ENCODE data around the gene TMEM221. TPM values are rescaled to one million over a fixed set of nuclear protein-coding genes. Genes with fewer than 3 reads are reported as not detected.

Gene TMEM221
- total RNA-seq: not detected in 2 replicates

GRCh38 chr19:17448131-17448967, at the start of gene TMEM221:
TSS of gene TMEM221 (minus strand) at chr19:17448668. CDS start at chr19:17448462, 206 bp downstream.

GRCh38 chr19:17470068-17470841, 21.8 kb upstream of the TMEM221 start, which contains the start of gene SLC27A1:
TSS of gene SLC27A1 (plus strand) at chr19:17470524. CDS start at chr19:17470541, 17 bp downstream.

GRCh38 chr19:17460372-17461230, 12.1 kb upstream of the TMEM221 start, which contains the start of gene NXNL1:
TSS of gene NXNL1 (minus strand) at chr19:17460926. CDS start at chr19:17460869, 57 bp downstream.

GRCh38 chr19:17419621-17420474, 28.6 kb downstream of the TMEM221 start, which contains the start of gene MVB12A:
TSS of gene MVB12A (plus strand) at chr19:17420047. CDS start at chr19:17420136, 89 bp downstream.

GRCh38 chr19:17405250-17406045, 43.0 kb downstream of the TMEM221 start, which contains the start of gene BST2:
TSS of gene BST2 (minus strand) at chr19:17405630. CDS start at chr19:17405575, 55 bp downstream.

GRCh38 chr19:17393914-17394313, 54.6 kb downstream of the TMEM221 start, which contains the start of gene CCDC194:
TSS of gene CCDC194 (minus strand) at chr19:17394196. CDS start at chr19:17394158, 38 bp downstream.

Other genes starting within 250 kb of the TMEM221 start
- 10.5 and 18.6 TPM in 2 replicates for gene USE1, start 233.3 kb downstream of the TMEM221 start, total RNA-seq
- gene OCEL1, start 222.4 kb downstream of the TMEM221 start, total RNA-seq: 5.5 and 5.9 TPM in 2 replicates
- 20.1 and 36.8 TPM in 2 replicates for gene NR2F6, start 202.7 kb downstream of the TMEM221 start, total RNA-seq
- 7.0 and 15.1 TPM in 2 replicates for gene USHBP1, start 183.9 kb downstream of the TMEM221 start, total RNA-seq
- 89.1 and 89.2 TPM in 2 replicates for gene BABAM1, start 181.2 kb downstream of the TMEM221 start, total RNA-seq
- 1.5 and 1.6 TPM in 2 replicates for gene ANKLE1, start 166.8 kb downstream of the TMEM221 start, total RNA-seq
- gene ABHD8, start 145.2 kb downstream of the TMEM221 start, total RNA-seq: 6.3 and 9.0 TPM in 2 replicates
- 40.0 and 48.0 TPM in 2 replicates for gene MRPL34, start 142.8 kb downstream of the TMEM221 start, total RNA-seq
- 26.6 and 27.0 TPM in 2 replicates for gene DDA1, start 139.1 kb downstream of the TMEM221 start, total RNA-seq
- 3.2 and 4.3 TPM in 2 replicates for gene ANO8, start 113.8 kb downstream of the TMEM221 start, total RNA-seq
- gene GTPBP3, start 111.1 kb downstream of the TMEM221 start, total RNA-seq: 13.0 and 20.0 TPM in 2 replicates
- 2.5 and 3.6 TPM in 2 replicates for gene PLVAP, start 71.3 kb downstream of the TMEM221 start, total RNA-seq
- gene CCDC194, start 54.5 kb downstream of the TMEM221 start, total RNA-seq: 0.13 and 0.50 TPM in 2 replicates
- 35.6 and 46.1 TPM in 2 replicates for gene BST2, start 43.0 kb downstream of the TMEM221 start, total RNA-seq
- gene MVB12A, start 28.6 kb downstream of the TMEM221 start, total RNA-seq: 29.5 and 40.0 TPM in 2 replicates
- not detected in 2 replicates for gene NXNL1, start 12.3 kb upstream of the TMEM221 start, total RNA-seq
- gene SLC27A1, start 21.9 kb upstream of the TMEM221 start, total RNA-seq: 9.3 TPM in 2 replicates
- gene PGLS, start 63.0 kb upstream of the TMEM221 start, total RNA-seq: 45.3 and 53.1 TPM in 2 replicates
- 70.7 and 83.5 TPM in 2 replicates for gene COLGALT1, start 107.0 kb upstream of the TMEM221 start, total RNA-seq
- under 0.01 TPM in 2 replicates for gene UNC13A, start 239.7 kb upstream of the TMEM221 start, total RNA-seq